ENCODE data around the gene ZNF518A. TPM values are rescaled to one million over a fixed set of nuclear protein-coding genes. Genes with fewer than 3 reads are reported as not detected.

Gene ZNF518A
- total RNA-seq, 1 donor from 2014 or later: 23.3 TPM

GRCh38 chr10:96097865-96098264, 32.2 kb upstream of the ZNF518A start:
- TF ChIP-seq, protein P1, sequence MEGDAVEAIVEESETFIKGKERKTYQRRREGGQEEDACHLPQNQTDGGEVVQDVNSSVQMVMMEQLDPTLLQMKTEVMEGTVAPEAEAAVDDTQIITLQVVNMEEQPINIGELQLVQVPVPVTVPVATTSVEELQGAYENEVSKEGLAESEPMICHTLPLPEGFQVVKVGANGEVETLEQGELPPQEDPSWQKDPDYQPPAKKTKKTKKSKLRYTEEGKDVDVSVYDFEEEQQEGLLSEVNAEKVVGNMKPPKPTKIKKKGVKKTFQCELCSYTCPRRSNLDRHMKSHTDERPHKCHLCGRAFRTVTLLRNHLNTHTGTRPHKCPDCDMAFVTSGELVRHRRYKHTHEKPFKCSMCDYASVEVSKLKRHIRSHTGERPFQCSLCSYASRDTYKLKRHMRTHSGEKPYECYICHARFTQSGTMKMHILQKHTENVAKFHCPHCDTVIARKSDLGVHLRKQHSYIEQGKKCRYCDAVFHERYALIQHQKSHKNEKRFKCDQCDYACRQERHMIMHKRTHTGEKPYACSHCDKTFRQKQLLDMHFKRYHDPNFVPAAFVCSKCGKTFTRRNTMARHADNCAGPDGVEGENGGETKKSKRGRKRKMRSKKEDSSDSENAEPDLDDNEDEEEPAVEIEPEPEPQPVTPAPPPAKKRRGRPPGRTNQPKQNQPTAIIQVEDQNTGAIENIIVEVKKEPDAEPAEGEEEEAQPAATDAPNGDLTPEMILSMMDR (IDR thresholded peaks at IDR 0.05): no peak
- no peaks in the 10 kb centered on the region for H3K4me1 ChIP-seq
- H3K27me3 ChIP-seq (ENCODE audit: low read depth): peaks cover 72% of the 10 kb centered on the region
- intact Hi-C loops (cut with DNase I): no loop called here
- no peaks in the 10 kb centered on the region for H3K9me3 ChIP-seq
- no peak for DNase-seq
- ATAC-seq: no peak
- no peaks in the 10 kb centered on the region for H3K36me3 ChIP-seq
- H3K4me3 ChIP-seq: no peak overlapping the region
- H3K27ac ChIP-seq: no peak overlapping the region

- TF ChIP-seq, protein P1 (IDR thresholded peaks at IDR 0.05): no peak
- Histone ChIP-seq H3K4me3 (no peak overlapping the region), H3K4me1 (no peaks in the 10 kb centered on the region), H3K9me3 (no peaks in the 10 kb centered on the region), H3K27ac (no peak overlapping the region), H3K27me3 (ENCODE audit: low read depth) (peaks cover 42% of the 10 kb centered on the region), H3K36me3 (no peaks in the 10 kb centered on the region)
- ATAC-seq: no peak
- intact Hi-C loops (cut with DNase I): no loop called here
- no peak for DNase-seq
These were observed 22.5 kb upstream of the ZNF518A start for GRCh38 chr10:96107623-96108038.

DNA sequence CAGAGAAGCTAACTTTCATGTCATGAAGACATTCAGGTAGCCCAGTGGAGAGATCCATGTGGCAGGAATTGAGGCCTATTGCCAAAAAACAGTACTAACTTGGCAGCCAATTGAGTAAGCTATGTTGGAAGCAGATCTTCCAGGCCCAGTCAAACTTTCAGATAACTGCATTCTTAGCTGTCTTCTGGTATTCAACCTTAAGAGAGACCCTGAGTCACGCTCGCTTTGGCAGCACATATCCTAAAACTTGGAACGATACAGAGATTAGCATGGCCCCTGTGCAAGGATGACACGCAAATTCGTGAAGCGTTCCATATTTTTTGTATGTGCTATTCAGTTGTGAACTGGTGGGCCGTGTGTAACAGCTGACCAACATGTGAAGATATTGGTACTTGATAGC, 17.6 kb upstream of the ZNF518A start:
- H3K27ac ChIP-seq: no peak overlapping the region

DNA sequence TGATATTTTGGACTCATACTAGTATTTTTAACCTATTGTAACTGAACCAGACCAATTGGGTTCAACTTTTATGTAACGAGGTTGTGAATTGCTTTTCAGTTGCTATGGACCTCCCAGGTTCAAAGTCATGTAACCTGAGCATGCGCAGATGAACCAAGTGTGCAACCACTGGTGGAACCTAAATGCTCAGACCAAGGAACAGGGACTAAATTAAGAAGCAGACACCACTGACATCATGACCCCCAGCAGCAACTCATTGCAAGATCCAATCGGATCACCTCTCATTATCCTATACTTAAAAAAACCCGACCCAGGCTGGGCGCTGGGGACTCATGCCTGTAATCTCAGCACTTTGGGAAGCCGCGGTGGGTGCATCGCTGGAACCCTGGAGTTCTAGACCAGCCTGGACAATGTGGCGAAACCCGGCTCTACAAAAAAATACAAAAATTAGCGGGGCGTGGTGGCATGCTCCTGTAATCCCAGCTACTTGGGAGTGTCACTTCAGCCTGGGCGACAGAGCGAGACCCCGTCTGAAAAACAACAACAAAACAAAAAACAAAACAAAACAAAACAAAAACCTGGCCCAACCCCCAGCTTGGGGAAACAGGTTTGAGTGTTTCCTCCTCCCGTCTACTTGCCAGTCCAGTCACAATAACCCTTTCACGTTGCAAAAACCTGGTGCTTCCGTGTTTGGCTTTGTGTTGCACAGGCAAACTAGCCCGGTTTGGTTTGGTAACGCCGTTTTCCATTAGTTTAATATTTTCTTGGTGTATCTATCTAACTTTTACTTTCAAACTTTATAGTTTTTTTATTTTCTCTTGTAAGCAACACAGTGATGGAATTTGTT, 11.3 kb upstream of the ZNF518A start:
- H3K27me3 ChIP-seq (ENCODE audit: low read depth): peaks cover 56% of the 10 kb centered on the region
- H3K9me3 ChIP-seq: no peaks in the 10 kb centered on the region
- no peak overlapping the region for H3K4me3 ChIP-seq
- H3K27ac ChIP-seq: no peak overlapping the region
- intact Hi-C loops (cut with DNase I): no loop called here
- no peaks in the 10 kb centered on the region for H3K36me3 ChIP-seq
- DNase-seq (no peak), ATAC-seq (no peak)
- TF ChIP-seq, protein P1 (IDR thresholded peaks at IDR 0.05): no peak
- H3K4me1 ChIP-seq: no peaks in the 10 kb centered on the region

More for the DNA sequence above, 17.6 kb upstream of the ZNF518A start:
- DNase-seq: no peak
- Histone ChIP-seq H3K4me1 (no peaks in the 10 kb centered on the region), H3K4me3 (no peak overlapping the region), H3K36me3 (no peaks in the 10 kb centered on the region), H3K9me3 (no peaks in the 10 kb centered on the region), H3K27me3 (ENCODE audit: low read depth) (peaks cover 71% of the 10 kb centered on the region)
- intact Hi-C loops (cut with DNase I): no loop called here
- TF ChIP-seq, protein P1 (IDR thresholded peaks at IDR 0.05): no peak
- ATAC-seq: no peak

- intact Hi-C loops (cut with DNase I): no loop called here
- TF ChIP-seq, protein P1 (IDR thresholded peaks at IDR 0.05): no peak
- Histone ChIP-seq H3K27ac (no peak overlapping the region), H3K36me3 (no peaks in the 10 kb centered on the region), H3K4me1 (no peaks in the 10 kb centered on the region), H3K27me3 (ENCODE audit: low read depth) (peaks cover 65% of the 10 kb centered on the region), H3K9me3 (no peaks in the 10 kb centered on the region), H3K4me3 (no peak overlapping the region)
- ATAC-seq: no peak
- DNase-seq: no peak
These were observed 7.3 kb upstream of the ZNF518A start for GRCh38 chr10:96122824-96123223.

Measured in lower lobe of right lung (tissue), 2 donors.